OCI-LY1 (cell line): ENCODE data around the gene CNTROB.
A peak's percentile ranks its signal among the peaks of the same experiment; 100 is the strongest.

Experiments used
- H2AFZ ChIP-seq: fragments of 200-600 bp; sonication (generic), shearing (Covaris generic); 2 replicates; pipeline ENCODE4 v1.6.0; 2014; ENCODE audit warnings: antibody characterized with exemption, mild to moderate bottlenecking, low read length
- H3F3A ChIP-seq: fragments of 200-600 bp; sonication (generic), shearing (Covaris generic); 2 replicates; pipeline ENCODE4 v1.6.0; 2014; ENCODE audit warnings: mild to moderate bottlenecking, antibody characterized with exemption, low read length, moderate library complexity; ENCODE audit not compliant: insufficient read depth
- H3K27ac ChIP-seq: fragments of 200-600 bp; sonication (generic); 2 replicates; pipeline ENCODE4 v1.5.1; 2014; ENCODE audit warnings: low read length, mixed run types, mild to moderate bottlenecking, low read depth; ENCODE audit not compliant: poor library complexity, severe bottlenecking
- H3K27me3 ChIP-seq: fragments of 200-600 bp; sonication (generic); 2 replicates; pipeline ENCODE4 v1.6.0; 2014; ENCODE audit warnings: antibody characterized with exemption, mild to moderate bottlenecking, low read length, moderate library complexity; ENCODE audit not compliant: insufficient read depth
- H3K36me3 ChIP-seq: fragments of 200-600 bp; sonication (generic); 2 replicates; pipeline ENCODE4 v1.6.1; 2014; ENCODE audit warnings: mild to moderate bottlenecking, antibody characterized with exemption, low read length, moderate library complexity, mixed read lengths; ENCODE audit not compliant: insufficient read depth
- H3K4me1 ChIP-seq: fragments of 200-600 bp; sonication (generic); 2 replicates; pipeline ENCODE4 v1.5.1; 2014; ENCODE audit warnings: mild to moderate bottlenecking, low read length, moderate library complexity; ENCODE audit not compliant: insufficient read depth, severe bottlenecking
- H3K4me2 ChIP-seq: fragments of 200-600 bp; sonication (generic), shearing (Covaris generic); 2 replicates; pipeline ENCODE4 v1.6.1; 2014; ENCODE audit warnings: low read length
- H3K4me3 ChIP-seq: fragments of 200-600 bp; sonication (generic); 2 replicates; pipeline ENCODE4 v1.5.1; 2014; ENCODE audit warnings: low read length, low read depth, mild to moderate bottlenecking, mixed read lengths; ENCODE audit not compliant: poor library complexity, severe bottlenecking
- H3K79me2 ChIP-seq: fragments of 200-600 bp; shearing (Covaris generic); 2 replicates; pipeline ENCODE4 v1.6.1; 2016; ENCODE audit warnings: mixed run types, low read length, mixed read lengths; ENCODE audit not compliant: insufficient read depth
- H3K9ac ChIP-seq: fragments of 200-600 bp; sonication (generic), shearing (Covaris generic); 2 replicates; pipeline ENCODE4 v1.6.1; 2014; ENCODE audit warnings: mild to moderate bottlenecking, low read length, mixed read lengths
- H3K9me2 ChIP-seq: fragments of 200-600 bp; sonication (generic), shearing (Covaris generic); 2 replicates; pipeline ENCODE4 v1.6.1; 2014; ENCODE audit warnings: low read depth, mild to moderate bottlenecking, low read length, mixed read lengths
- H3K9me3 ChIP-seq: fragments of 200-600 bp; shearing (Covaris generic); 2 replicates; pipeline ENCODE4 v1.6.1; 2014; ENCODE audit warnings: low read length, mixed read lengths
- H4K20me1 ChIP-seq: fragments of 200-600 bp; sonication (generic), shearing (Covaris generic); 2 replicates; pipeline ENCODE4 v1.6.0; 2016; ENCODE audit warnings: mild to moderate bottlenecking, low read length; ENCODE audit not compliant: insufficient read depth
- EZH2 ChIP-seq: fragments of 200-600 bp; sonication (generic), shearing (Covaris generic); IDR thresholded peaks from 2 replicates; pipeline ENCODE4 v1.8.0; 2017; ENCODE audit warnings: borderline replicate concordance, mixed run types, mild to moderate bottlenecking, antibody characterized with exemption, low read length, moderate library complexity, mixed read lengths
- TF ChIP-seq, protein P1 (sequence below): fragments of 200-600 bp; sonication (generic), shearing (Covaris generic); IDR thresholded peaks from 2 replicates; pipeline ENCODE4 v1.5.1; 2017; ENCODE audit warnings: mild to moderate bottlenecking, antibody characterized with exemption, low read length, moderate library complexity, mixed read lengths

CNTROB gene, protein sequence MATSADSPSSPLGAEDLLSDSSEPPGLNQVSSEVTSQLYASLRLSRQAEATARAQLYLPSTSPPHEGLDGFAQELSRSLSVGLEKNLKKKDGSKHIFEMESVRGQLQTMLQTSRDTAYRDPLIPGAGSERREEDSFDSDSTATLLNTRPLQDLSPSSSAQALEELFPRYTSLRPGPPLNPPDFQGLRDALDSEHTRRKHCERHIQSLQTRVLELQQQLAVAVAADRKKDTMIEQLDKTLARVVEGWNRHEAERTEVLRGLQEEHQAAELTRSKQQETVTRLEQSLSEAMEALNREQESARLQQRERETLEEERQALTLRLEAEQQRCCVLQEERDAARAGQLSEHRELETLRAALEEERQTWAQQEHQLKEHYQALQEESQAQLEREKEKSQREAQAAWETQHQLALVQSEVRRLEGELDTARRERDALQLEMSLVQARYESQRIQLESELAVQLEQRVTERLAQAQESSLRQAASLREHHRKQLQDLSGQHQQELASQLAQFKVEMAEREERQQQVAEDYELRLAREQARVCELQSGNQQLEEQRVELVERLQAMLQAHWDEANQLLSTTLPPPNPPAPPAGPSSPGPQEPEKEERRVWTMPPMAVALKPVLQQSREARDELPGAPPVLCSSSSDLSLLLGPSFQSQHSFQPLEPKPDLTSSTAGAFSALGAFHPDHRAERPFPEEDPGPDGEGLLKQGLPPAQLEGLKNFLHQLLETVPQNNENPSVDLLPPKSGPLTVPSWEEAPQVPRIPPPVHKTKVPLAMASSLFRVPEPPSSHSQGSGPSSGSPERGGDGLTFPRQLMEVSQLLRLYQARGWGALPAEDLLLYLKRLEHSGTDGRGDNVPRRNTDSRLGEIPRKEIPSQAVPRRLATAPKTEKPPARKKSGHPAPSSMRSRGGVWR

DNA sequence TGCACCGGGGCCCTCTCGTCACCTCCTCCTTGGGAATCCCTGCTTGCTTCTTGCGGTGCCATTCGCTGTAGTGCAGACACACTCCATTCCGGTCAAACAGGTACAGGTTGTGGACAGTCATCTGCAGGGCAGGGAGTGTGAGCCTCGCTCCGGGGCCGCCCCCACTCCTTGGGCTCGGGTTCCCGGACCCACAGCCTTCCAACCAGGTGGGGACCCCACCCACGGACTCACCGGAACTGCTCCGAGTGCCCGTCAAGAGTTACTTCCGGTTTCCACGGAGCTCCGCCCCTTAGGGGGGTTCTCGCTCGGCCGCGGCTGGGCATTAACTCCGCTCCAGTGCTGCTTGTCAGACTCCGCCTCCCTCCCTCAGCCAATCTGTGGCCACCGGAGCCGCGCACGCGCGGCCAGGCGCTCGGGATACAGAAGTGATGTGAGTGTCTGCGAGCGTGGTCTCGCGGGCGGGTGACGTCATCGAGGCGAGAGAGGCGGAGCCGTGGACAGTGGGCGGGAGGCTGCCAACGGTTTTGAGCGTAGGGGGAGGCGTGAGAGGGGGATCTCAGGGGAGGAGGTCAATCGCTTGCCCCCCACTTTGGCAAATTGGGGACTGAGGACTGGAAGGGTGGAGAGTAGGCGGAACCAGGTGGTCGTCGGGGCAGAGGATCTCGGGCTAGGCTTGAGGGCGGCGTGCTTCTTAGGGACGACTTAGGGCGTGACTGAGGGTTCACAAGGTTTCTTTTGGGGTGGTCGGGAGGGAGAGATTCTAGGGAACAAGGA is at the start of gene CNTROB, which contains the start of gene TRAPPC1:
CNTROB (plus strand) TSS at position 498 of the 774 bp plus-strand sequence. CDS start 874 bp downstream, outside the sequence.
TRAPPC1 (minus strand) TSS at position 238 of the 774 bp plus-strand sequence; CDS start at position 121, 117 bp downstream.
- no peaks in the 10 kb centered on the region for H3K9me3 ChIP-seq
- TF ChIP-seq EZH2: no peak
- TF ChIP-seq, protein P1, sequence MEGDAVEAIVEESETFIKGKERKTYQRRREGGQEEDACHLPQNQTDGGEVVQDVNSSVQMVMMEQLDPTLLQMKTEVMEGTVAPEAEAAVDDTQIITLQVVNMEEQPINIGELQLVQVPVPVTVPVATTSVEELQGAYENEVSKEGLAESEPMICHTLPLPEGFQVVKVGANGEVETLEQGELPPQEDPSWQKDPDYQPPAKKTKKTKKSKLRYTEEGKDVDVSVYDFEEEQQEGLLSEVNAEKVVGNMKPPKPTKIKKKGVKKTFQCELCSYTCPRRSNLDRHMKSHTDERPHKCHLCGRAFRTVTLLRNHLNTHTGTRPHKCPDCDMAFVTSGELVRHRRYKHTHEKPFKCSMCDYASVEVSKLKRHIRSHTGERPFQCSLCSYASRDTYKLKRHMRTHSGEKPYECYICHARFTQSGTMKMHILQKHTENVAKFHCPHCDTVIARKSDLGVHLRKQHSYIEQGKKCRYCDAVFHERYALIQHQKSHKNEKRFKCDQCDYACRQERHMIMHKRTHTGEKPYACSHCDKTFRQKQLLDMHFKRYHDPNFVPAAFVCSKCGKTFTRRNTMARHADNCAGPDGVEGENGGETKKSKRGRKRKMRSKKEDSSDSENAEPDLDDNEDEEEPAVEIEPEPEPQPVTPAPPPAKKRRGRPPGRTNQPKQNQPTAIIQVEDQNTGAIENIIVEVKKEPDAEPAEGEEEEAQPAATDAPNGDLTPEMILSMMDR: no peak
- H3K27ac ChIP-seq: peak within 1 kb of the TSS; percentile 51
- peaks cover 34% of the 10 kb centered on the region for H3K36me3 ChIP-seq
- H2AFZ ChIP-seq: no peak within 1 kb of the TSS
- H3F3A ChIP-seq: no peaks in the 10 kb centered on the region
- H3K4me2 ChIP-seq: peak within 1 kb of the TSS; percentile 95
- no peaks in the 10 kb centered on the region for H3K9me2 ChIP-seq
- peak within 1 kb of the TSS; percentile 76 for H3K4me3 ChIP-seq
- 0 out of 2 replicates have a peak, but pooled peaks cover 4% of the 10 kb centered on the region for H3K79me2 ChIP-seq
- H4K20me1 ChIP-seq: no peaks in the 10 kb centered on the region
- H3K27me3 ChIP-seq: no peaks in the 10 kb centered on the region
- peak within 1 kb of the TSS; percentile 81 for H3K9ac ChIP-seq
- H3K4me1 ChIP-seq: peaks cover 51% of the 10 kb centered on the region

DNA sequence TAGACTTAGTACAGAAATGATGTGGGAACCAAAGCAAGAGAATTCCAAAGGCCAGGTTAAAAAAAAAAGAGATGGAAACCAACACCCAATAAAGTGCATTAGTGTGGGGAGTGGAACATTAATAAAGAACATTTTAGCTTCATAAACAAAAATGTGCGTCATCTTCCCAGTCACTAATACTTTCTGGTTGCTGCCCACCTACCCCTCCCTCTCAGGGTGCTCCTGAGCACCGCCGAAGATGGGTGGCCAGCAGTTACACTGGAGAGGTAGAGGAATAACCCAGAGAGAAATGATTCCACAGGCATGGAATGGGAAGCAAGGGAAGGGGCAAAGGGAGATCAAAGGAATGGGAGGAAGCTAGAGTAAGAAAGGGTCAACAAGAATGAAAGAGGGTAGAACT is 49.4 kb upstream of the CNTROB start:
- H3K4me3 ChIP-seq: peak overlapping the region; percentile 60
- peak overlapping the region; percentile 97 for H3K27ac ChIP-seq
- peak overlapping the region; percentile 85 for H3K4me2 ChIP-seq
- peak overlapping the region; percentile 81 for H3K9ac ChIP-seq
- no peaks in the 10 kb centered on the region for H3K27me3 ChIP-seq
- H3K36me3 ChIP-seq: peaks cover 24% of the 10 kb centered on the region
- H4K20me1 ChIP-seq: no peaks in the 10 kb centered on the region
- H3K9me3 ChIP-seq: no peaks in the 10 kb centered on the region
- H3F3A ChIP-seq: peaks cover 12% of the 10 kb centered on the region; the same call in 1 of the 2 replicates
- no peaks in the 10 kb centered on the region for H3K9me2 ChIP-seq
- TF ChIP-seq, protein P1: no peak
- TF ChIP-seq EZH2: no peak
- H3K79me2 ChIP-seq: peaks cover 17% of the 10 kb centered on the region
- H3K4me1 ChIP-seq: peaks cover 54% of the 10 kb centered on the region
- H2AFZ ChIP-seq: no peak overlapping the region
